Activated naive CD8-positive, alpha-beta T cell treated with anti-CD3 and anti-CD28 coated beads for 36 hours (primary cell): ENCODE data around the gene TPST2. TPM values are rescaled to one million over a fixed set of nuclear protein-coding genes. Genes with fewer than 3 reads are reported as not detected.

Experiments
- DNase-seq: peaks from one replicate; pipeline ENCODE4 v3.0.0; 2021
- H3K27ac Mint-ChIP-seq: one replicate; pipeline ENCODE4 v1.8.0; 2022; ENCODE audit warnings: mild to moderate bottlenecking, moderate library complexity, mixed read lengths
- H3K27me3 Mint-ChIP-seq: one replicate; pipeline ENCODE4 v1.8.0; 2022; ENCODE audit warnings: mild to moderate bottlenecking, mixed read lengths
- H3K36me3 Mint-ChIP-seq: one replicate; pipeline ENCODE4 v1.8.0; 2021; ENCODE audit warnings: mild to moderate bottlenecking, mixed read lengths
- H3K4me1 Mint-ChIP-seq: one replicate; pipeline ENCODE4 v1.8.0; 2021; ENCODE audit warnings: mixed read lengths
- H3K4me3 Mint-ChIP-seq: one replicate; pipeline ENCODE4 v1.8.0; 2022; ENCODE audit warnings: mild to moderate bottlenecking, moderate library complexity, mixed read lengths
- H3K9me3 Mint-ChIP-seq: one replicate; pipeline ENCODE4 v1.8.0; 2022; ENCODE audit warnings: mixed read lengths
- total RNA-seq, 2 experiments: library from RNA; stranded (reverse); gene quantifications; one replicate each; pipeline ENCODE4 v1.2.3, GENCODE V29; 2021

The TPST2 gene
- total RNA-seq, 2 experiments from 2014 or later: 32.1 to 35.0 TPM

- no peak for DNase-seq
- H3K9me3 Mint-ChIP-seq: no peaks in the 10 kb centered on the region
- no peaks in the 10 kb centered on the region for H3K27me3 Mint-ChIP-seq
- peaks cover under 1% of the 10 kb centered on the region for H3K4me1 Mint-ChIP-seq
- H3K27ac Mint-ChIP-seq: no peak overlapping the region
- H3K36me3 Mint-ChIP-seq: peaks cover 14% of the 10 kb centered on the region
- H3K4me3 Mint-ChIP-seq: no peak overlapping the region
Measured at GRCh38 chr22:26527167-26527566, 62.8 kb downstream of the TPST2 start.

GRCh38 chr22:26525946-26526564 is 63.9 kb downstream of the TPST2 start:
- no peak for DNase-seq
- no peaks in the 10 kb centered on the region for H3K27me3 Mint-ChIP-seq
- no peak overlapping the region for H3K27ac Mint-ChIP-seq
- no peaks in the 10 kb centered on the region for H3K9me3 Mint-ChIP-seq
- H3K4me3 Mint-ChIP-seq: no peak overlapping the region
- H3K4me1 Mint-ChIP-seq: no peaks in the 10 kb centered on the region
- H3K36me3 Mint-ChIP-seq: peaks cover 12% of the 10 kb centered on the region

GRCh38 chr22:26524870-26525269 is 65.1 kb downstream of the TPST2 start:
- H3K4me3 Mint-ChIP-seq: no peak overlapping the region
- no peak for DNase-seq
- no peak overlapping the region for H3K27ac Mint-ChIP-seq
- H3K27me3 Mint-ChIP-seq: no peaks in the 10 kb centered on the region
- H3K4me1 Mint-ChIP-seq: no peaks in the 10 kb centered on the region
- H3K36me3 Mint-ChIP-seq: peaks cover 6% of the 10 kb centered on the region
- H3K9me3 Mint-ChIP-seq: no peaks in the 10 kb centered on the region

- H3K27me3 Mint-ChIP-seq: no peaks in the 10 kb centered on the region
- peak overlapping the region; percentile 2 for H3K27ac Mint-ChIP-seq
- peaks cover 3% of the 10 kb centered on the region for H3K36me3 Mint-ChIP-seq
- no peak for DNase-seq
- H3K4me3 Mint-ChIP-seq: no peak overlapping the region
- no peaks in the 10 kb centered on the region for H3K4me1 Mint-ChIP-seq
- no peaks in the 10 kb centered on the region for H3K9me3 Mint-ChIP-seq
Measured at GRCh38 chr22:26522592-26522991, 67.3 kb downstream of the TPST2 start.

GRCh38 chr22:26522012-26522411 is 67.9 kb downstream of the TPST2 start:
- Mint-ChIP-seq H3K9me3 (no peaks in the 10 kb centered on the region), H3K27ac (no peak overlapping the region), H3K4me3 (no peak overlapping the region), H3K36me3 (peaks cover 2% of the 10 kb centered on the region), H3K27me3 (no peaks in the 10 kb centered on the region), H3K4me1 (no peaks in the 10 kb centered on the region)
- no peak for DNase-seq

GRCh38 chr22:26517429-26517828 is 72.5 kb downstream of the TPST2 start:
- no peaks in the 10 kb centered on the region for H3K36me3 Mint-ChIP-seq
- H3K9me3 Mint-ChIP-seq: no peaks in the 10 kb centered on the region
- no peak for DNase-seq
- H3K4me3 Mint-ChIP-seq: no peak overlapping the region
- H3K27ac Mint-ChIP-seq: no peak overlapping the region
- peaks cover 15% of the 10 kb centered on the region for H3K4me1 Mint-ChIP-seq
- H3K27me3 Mint-ChIP-seq: no peaks in the 10 kb centered on the region

GRCh38 chr22:26516503-26516902 is 73.4 kb downstream of the TPST2 start:
- no peak for DNase-seq
- H3K4me1 Mint-ChIP-seq: peaks cover 16% of the 10 kb centered on the region
- no peaks in the 10 kb centered on the region for H3K36me3 Mint-ChIP-seq
- no peaks in the 10 kb centered on the region for H3K27me3 Mint-ChIP-seq
- H3K4me3 Mint-ChIP-seq: no peak overlapping the region
- no peaks in the 10 kb centered on the region for H3K9me3 Mint-ChIP-seq
- no peak overlapping the region for H3K27ac Mint-ChIP-seq

GRCh38 chr22:26515931-26516330 is 74.0 kb downstream of the TPST2 start:
- H3K4me3 Mint-ChIP-seq: no peak overlapping the region
- no peaks in the 10 kb centered on the region for H3K27me3 Mint-ChIP-seq
- H3K9me3 Mint-ChIP-seq: no peaks in the 10 kb centered on the region
- H3K4me1 Mint-ChIP-seq: peaks cover 22% of the 10 kb centered on the region
- no peak overlapping the region for H3K27ac Mint-ChIP-seq
- DNase-seq: no peak
- no peaks in the 10 kb centered on the region for H3K36me3 Mint-ChIP-seq

GRCh38 chr22:26514419-26515161 is 75.3 kb downstream of the TPST2 start:
- Mint-ChIP-seq H3K9me3 (no peaks in the 10 kb centered on the region), H3K4me1 (peaks cover 26% of the 10 kb centered on the region), H3K4me3 (no peak overlapping the region), H3K36me3 (peaks cover 4% of the 10 kb centered on the region), H3K27ac (no peak overlapping the region), H3K27me3 (no peaks in the 10 kb centered on the region)
- DNase-seq: no peak

GRCh38 chr22:26513838-26514237 is 76.1 kb downstream of the TPST2 start:
- Mint-ChIP-seq H3K27me3 (no peaks in the 10 kb centered on the region), H3K9me3 (no peaks in the 10 kb centered on the region), H3K36me3 (peaks cover 9% of the 10 kb centered on the region), H3K4me3 (peak overlapping the region; percentile 99), H3K4me1 (peaks cover 31% of the 10 kb centered on the region), H3K27ac (no peak overlapping the region)
- DNase-seq: no peak

- peaks cover 9% of the 10 kb centered on the region for H3K36me3 Mint-ChIP-seq
- H3K4me1 Mint-ChIP-seq: peaks cover 31% of the 10 kb centered on the region
- H3K9me3 Mint-ChIP-seq: no peaks in the 10 kb centered on the region
- peak within 1 kb of the TSS; percentile 94 for H3K27ac Mint-ChIP-seq
- DNase-seq: peak; percentile 93
- H3K4me3 Mint-ChIP-seq: peak within 1 kb of the TSS; percentile 99
- no peaks in the 10 kb centered on the region for H3K27me3 Mint-ChIP-seq
Measured at GRCh38 chr22:26512149-26512793, 77.7 kb downstream of the TPST2 start, which contains the start of gene TFIP11. Gene TFIP11 (minus strand): TSS chr22:26512473. CDS start chr22:26510272, 2,201 bp downstream.

- no peaks in the 10 kb centered on the region for H3K27me3 Mint-ChIP-seq
- H3K36me3 Mint-ChIP-seq: peaks cover 26% of the 10 kb centered on the region
- peaks cover 32% of the 10 kb centered on the region for H3K4me1 Mint-ChIP-seq
- H3K9me3 Mint-ChIP-seq: no peaks in the 10 kb centered on the region
- no peak overlapping the region for H3K27ac Mint-ChIP-seq
- H3K4me3 Mint-ChIP-seq: no peak overlapping the region
- no peak for DNase-seq
Measured at GRCh38 chr22:26508148-26508547, 81.8 kb downstream of the TPST2 start.

GRCh38 chr22:26503758-26504157 is 86.2 kb downstream of the TPST2 start:
- no peak for DNase-seq

GRCh38 chr22:26502688-26503561 is 87.0 kb downstream of the TPST2 start:
- peaks cover 19% of the 10 kb centered on the region for H3K4me1 Mint-ChIP-seq

More at GRCh38 chr22:26503758-26504157, 86.2 kb downstream of the TPST2 start:
- H3K4me3 Mint-ChIP-seq: no peak overlapping the region
- H3K27me3 Mint-ChIP-seq: no peaks in the 10 kb centered on the region
- H3K9me3 Mint-ChIP-seq: no peaks in the 10 kb centered on the region
- peaks cover 27% of the 10 kb centered on the region for H3K36me3 Mint-ChIP-seq
- peak overlapping the region; percentile 79 for H3K27ac Mint-ChIP-seq
- H3K4me1 Mint-ChIP-seq: peaks cover 19% of the 10 kb centered on the region

More at GRCh38 chr22:26502688-26503561, 87.0 kb downstream of the TPST2 start:
- H3K4me3 Mint-ChIP-seq: peak overlapping the region; percentile 19
- peak overlapping the region; percentile 79 for H3K27ac Mint-ChIP-seq
- no peaks in the 10 kb centered on the region for H3K9me3 Mint-ChIP-seq
- peaks cover 29% of the 10 kb centered on the region for H3K36me3 Mint-ChIP-seq
- H3K27me3 Mint-ChIP-seq: no peaks in the 10 kb centered on the region
- DNase-seq: peak; percentile 59
